Kidney (tissue), 14 donors: ENCODE measurements around the gene ERICH3. TPM values are rescaled to one million over a fixed set of nuclear protein-coding genes. Genes with fewer than 3 reads are reported as not detected.

ENCODE experiments used
- DNase-seq, 5 donors: peaks; one replicate each; pipeline ENCODE4 v3.0.0-alpha.2; 2013 to 2020
- FAIRE-seq: peaks from 2 replicates; lab custom pipeline; 2012; peaks lifted over from hg19 to GRCh38; lab: Jason Lieb, UNC
- H3K27ac ChIP-seq, 2 donors: one replicate each; pipeline ENCODE4 v1.7.0; 2013; ENCODE audit warnings: low read depth in 2 of 2, low read length in 2 of 2, inconsistent platforms in 1 of 2
- H3K27me3 ChIP-seq: one replicate; pipeline ENCODE4 v1.7.1; 2013; ENCODE audit warnings: low read length, inconsistent platforms; ENCODE audit not compliant: control insufficient read depth, insufficient read depth
- H3K36me3 ChIP-seq, 3 donors: one replicate each; pipeline versions ENCODE4 v1.7.0 to v1.7.1; 2013; ENCODE audit warnings: low read length in 3 of 3, control low read depth in 1 of 3, inconsistent platforms in 1 of 3; ENCODE audit not compliant: insufficient read depth in 3 of 3, control insufficient read depth in 2 of 3
- H3K4me1 ChIP-seq, 3 donors: one replicate each; pipeline versions ENCODE4 v1.7.0 to v1.7.1; 2013; ENCODE audit warnings: low read length in 3 of 3, inconsistent platforms in 1 of 3, low read depth in 1 of 3; ENCODE audit not compliant: control insufficient read depth in 2 of 3, insufficient read depth in 2 of 3
- H3K4me3 ChIP-seq, 3 donors: one replicate each; pipeline versions ENCODE4 v1.7.0 to v1.8.1; 2013; ENCODE audit warnings: low read length in 3 of 3, control low read depth in 1 of 3, inconsistent platforms in 1 of 3
- H3K9ac ChIP-seq, 3 donors: one replicate each; pipeline versions ENCODE4 v1.7.0 to v1.7.1; 2013; ENCODE audit warnings: low read length in 3 of 3, control low read depth in 1 of 3, inconsistent platforms in 1 of 3
- H3K9me3 ChIP-seq, 3 donors: one replicate each; pipeline versions ENCODE4 v1.7.0 to v1.7.1; 2013; ENCODE audit warnings: low read length in 3 of 3, control low read depth in 1 of 3, inconsistent platforms in 1 of 3; ENCODE audit not compliant: control insufficient read depth in 2 of 3, insufficient read depth in 1 of 3
- CTCF ChIP-seq: IDR thresholded peaks from 3 replicates; pipeline ENCODE4 v1.5.1; 2012; ENCODE audit warnings: mild to moderate bottlenecking, moderate library complexity, borderline replicate concordance; ENCODE audit not compliant: insufficient read depth; ENCODE audit errors: extremely low read depth
- intact Hi-C: fragments of 100-400 bp; cut with DNase I; formaldehyde crosslinking; loops from one replicate; pipeline ENCODE4 v1.11.1; 2022
- polyA plus RNA-seq: library from polyadenylated mRNA; stranded (reverse); fragments of 350-450 nt; fragmentation: Illumina TruSeq; extraction: RNeasy Lipid Tissue Mini Kit (QIAGEN cat#74804); gene quantifications from one replicate; pipeline ENCODE4 v1.2.3, GENCODE V29; 2014; ENCODE audit warnings: low read depth, low replicate concordance; ENCODE audit not compliant: insufficient read depth
- total RNA-seq: library from RNA; stranded (reverse); fragmentation: NEBNext Ultra II Directional; extraction: Animal tissue kit (Norgen Biotek cat#: 25700); gene quantifications from one replicate; pipeline ENCODE4 v1.2.1, GENCODE V29; 2021
- donor health status: control.
- donor health status: control.
- donor health status: control.
- donor health status: control.
- donor health status: control.
- donor health status: DM: yes; HTN: yes; CAD: no.
- donor health status: Normal renal cell carcinoma (clear cell type).

The ERICH3 gene
- total and polyA plus RNA-seq, 2 donors from 2014 or later = 0.50 TPM; not detected in 1

GRCh38 chr1:74613894-74614293 is 59.7 kb downstream of the ERICH3 start:
- Histone ChIP-seq H3K36me3 (no peaks in the 10 kb centered on the region), H3K9ac (no peak overlapping the region), H3K4me3 (no peak overlapping the region), H3K4me1 (no peaks in the 10 kb centered on the region), H3K27ac (no peak overlapping the region), H3K27me3 (no peaks in the 10 kb centered on the region), H3K9me3 (no peaks in the 10 kb centered on the region)
- TF ChIP-seq CTCF = no peak
- intact Hi-C loops = no loop called here
- FAIRE-seq (no peak), DNase-seq (no peak)

GRCh38 chr1:74611887-74612286 is 61.7 kb downstream of the ERICH3 start:
- Histone ChIP-seq H3K9ac (no peak overlapping the region), H3K4me1 (no peaks in the 10 kb centered on the region), H3K36me3 (no peaks in the 10 kb centered on the region), H3K27me3 (no peaks in the 10 kb centered on the region), H3K9me3 (no peaks in the 10 kb centered on the region), H3K4me3 (no peak overlapping the region), H3K27ac (no peak overlapping the region)
- DNase-seq = no peak
- FAIRE-seq = no peak
- intact Hi-C loops = no loop called here
- no peak for TF ChIP-seq CTCF

- DNase-seq (no peak), FAIRE-seq (no peak)
- no peak for TF ChIP-seq CTCF
- intact Hi-C loops = no loop called here
- H3K27me3 ChIP-seq = no peaks in the 10 kb centered on the region
- H3K27ac ChIP-seq = no peak overlapping the region
- no peak overlapping the region for H3K9ac ChIP-seq
- no peaks in the 10 kb centered on the region for H3K36me3 ChIP-seq
- no peaks in the 10 kb centered on the region for H3K9me3 ChIP-seq
- no peaks in the 10 kb centered on the region for H3K4me1 ChIP-seq
- no peak overlapping the region for H3K4me3 ChIP-seq
Measured at GRCh38 chr1:74610961-74611360, 62.6 kb downstream of the ERICH3 start.

GRCh38 chr1:74609810-74610371 is 63.7 kb downstream of the ERICH3 start:
- Histone ChIP-seq H3K36me3 (no peaks in the 10 kb centered on the region), H3K4me1 (no peaks in the 10 kb centered on the region), H3K9me3 (no peaks in the 10 kb centered on the region), H3K9ac (no peak overlapping the region), H3K27me3 (no peaks in the 10 kb centered on the region), H3K4me3 (no peak overlapping the region), H3K27ac (no peak overlapping the region)
- DNase-seq (no peak), FAIRE-seq (no peak)
- intact Hi-C loops = no loop called here
- TF ChIP-seq CTCF = no peak
